Muscle of arm (tissue), 12 donors: ENCODE data around the gene SENP3. TPM values are rescaled to one million over a fixed set of nuclear protein-coding genes. Genes with fewer than 3 reads are reported as not detected.

Experiments
- DNase-seq: peaks from one replicate; pipeline ENCODE4 v3.0.0-alpha.2; 2013
- polyA plus RNA-seq, 12 donors: library from polyadenylated mRNA; unstranded; fragments of 120-200 nt; gene quantifications; one replicate each; pipeline ENCODE4 v1.2.1, GENCODE V29; 2013; ENCODE audit not compliant: insufficient read length in 12 of 12

The SENP3 gene
- polyA plus RNA-seq, 12 donors = 30.8 to 61.1 (median 43.5) TPM; not detected in 1

GRCh38 chr17:7574176-7574953, 12.6 kb downstream of the SENP3 start:
- no peak for DNase-seq

DNA sequence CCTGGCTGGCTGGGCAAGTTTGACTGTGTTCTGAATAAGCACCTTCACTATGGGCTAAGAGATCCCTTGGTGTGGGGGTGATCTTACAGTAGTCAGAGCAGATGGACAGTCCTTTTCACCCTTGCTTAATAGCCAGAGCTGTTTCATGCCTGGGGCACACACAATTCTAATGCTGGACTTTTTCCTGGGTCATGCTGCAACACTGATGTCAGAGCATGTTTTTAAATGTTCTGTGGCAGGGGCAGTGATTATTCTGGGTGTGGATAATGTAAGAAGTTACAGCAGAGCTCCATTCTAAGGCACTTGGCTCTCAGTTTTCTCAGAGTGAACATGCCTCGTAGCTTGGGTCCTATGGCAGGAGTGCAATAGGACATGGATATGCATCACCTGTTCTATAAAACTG, 13.8 kb downstream of the SENP3 start:
- DNase-seq = no peak

GRCh38 chr17:7575959-7576358, 14.2 kb downstream of the SENP3 start:
- DNase-seq = no peak

GRCh38 chr17:7576432-7576937, 14.8 kb downstream of the SENP3 start:
- no peak for DNase-seq

- DNase-seq = no peak
Observed at GRCh38 chr17:7577327-7578199, 15.8 kb downstream of the SENP3 start.

GRCh38 chr17:7579001-7579833, 17.5 kb downstream of the SENP3 start, which contains the start of gene CD68:
TSS of gene CD68 (plus strand) at chr17:7579638. CDS start at chr17:7579678, 40 bp downstream.
- no peak for DNase-seq

- DNase-seq = no peak
Observed at GRCh38 chr17:7579834-7580603, 18.3 kb downstream of the SENP3 start.

DNA sequence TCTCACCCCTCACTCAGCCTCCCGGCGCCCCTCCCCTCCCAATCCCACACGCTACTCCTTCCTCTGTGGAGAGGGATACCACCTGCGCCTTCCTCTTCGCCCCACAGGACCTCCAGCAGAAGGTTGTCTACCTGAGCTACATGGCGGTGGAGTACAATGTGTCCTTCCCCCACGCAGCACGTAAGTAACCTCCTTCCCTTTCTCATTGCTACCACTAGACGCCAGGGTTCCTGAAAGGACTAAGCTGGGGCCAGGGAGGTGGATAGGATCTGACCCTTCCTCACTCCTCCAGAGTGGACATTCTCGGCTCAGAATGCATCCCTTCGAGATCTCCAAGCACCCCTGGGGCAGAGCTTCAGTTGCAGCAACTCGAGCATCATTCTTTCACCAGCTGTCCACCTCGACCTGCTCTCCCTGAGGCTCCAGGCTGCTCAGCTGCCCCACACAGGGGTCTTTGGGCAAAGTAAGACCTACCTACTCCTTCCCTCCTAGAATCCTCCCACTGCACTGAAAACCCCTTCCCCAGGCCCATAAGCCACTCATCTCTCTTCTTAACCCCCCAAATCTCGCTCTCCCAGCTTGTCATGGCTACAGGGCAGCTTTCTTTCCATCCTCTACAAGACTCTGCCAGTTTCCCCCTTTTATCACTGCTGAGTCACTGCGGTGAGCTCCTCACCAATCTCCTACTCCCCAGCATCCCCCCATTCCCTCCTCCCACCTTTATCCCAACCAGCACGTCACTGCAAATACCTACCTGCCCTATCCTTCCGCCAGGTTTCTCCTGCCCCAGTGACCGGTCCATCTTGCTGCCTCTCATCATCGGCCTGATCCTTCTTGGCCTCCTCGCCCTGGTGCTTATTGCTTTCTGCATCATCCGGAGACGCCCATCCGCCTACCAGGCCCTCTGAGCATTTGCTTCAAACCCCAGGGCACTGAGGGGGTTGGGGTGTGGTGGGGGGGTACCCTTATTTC, 19.2 kb downstream of the SENP3 start:
- no peak for DNase-seq

DNA sequence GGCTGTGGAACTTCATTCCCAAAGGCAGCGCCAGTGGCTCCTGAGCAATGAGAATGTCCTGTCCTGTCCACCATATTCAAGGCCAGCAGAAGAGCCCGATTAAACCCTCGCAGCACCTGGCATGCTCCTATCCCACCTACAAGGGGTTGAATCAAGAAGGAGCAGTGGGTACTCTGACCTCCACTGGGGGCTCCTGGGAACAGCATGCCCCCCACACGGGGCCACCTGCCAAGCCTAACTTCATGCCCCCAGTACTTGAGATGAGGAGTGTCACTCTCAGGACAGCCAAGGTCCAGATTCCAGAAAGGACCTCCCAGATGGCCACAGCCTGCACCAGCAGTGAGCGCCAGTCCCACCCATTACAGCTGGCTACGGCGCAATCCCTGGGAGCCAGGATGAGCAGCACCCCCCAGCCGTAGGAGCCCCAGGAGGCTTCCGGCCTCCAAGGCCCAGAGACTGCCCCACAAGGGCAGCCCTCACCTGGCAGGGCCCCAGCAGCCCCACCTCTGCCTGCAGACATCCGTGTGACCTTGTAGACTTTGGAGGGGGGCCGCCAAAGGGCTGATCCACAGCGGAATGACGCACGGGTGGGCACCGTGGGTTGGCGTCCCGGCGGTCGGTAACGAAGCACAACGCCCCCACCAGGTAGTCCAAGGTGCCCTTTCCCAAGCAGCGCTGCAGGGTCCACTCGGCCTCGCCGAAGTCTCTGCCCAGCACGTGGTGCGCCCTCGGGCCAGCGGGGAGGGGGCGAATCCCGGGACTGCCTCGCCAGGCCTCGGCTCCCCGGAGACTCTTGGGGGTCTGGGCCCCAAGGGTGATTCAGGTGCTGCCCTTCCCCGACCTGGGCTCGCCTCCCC, 20.9 kb downstream of the SENP3 start:
- DNase-seq = no peak

DNA sequence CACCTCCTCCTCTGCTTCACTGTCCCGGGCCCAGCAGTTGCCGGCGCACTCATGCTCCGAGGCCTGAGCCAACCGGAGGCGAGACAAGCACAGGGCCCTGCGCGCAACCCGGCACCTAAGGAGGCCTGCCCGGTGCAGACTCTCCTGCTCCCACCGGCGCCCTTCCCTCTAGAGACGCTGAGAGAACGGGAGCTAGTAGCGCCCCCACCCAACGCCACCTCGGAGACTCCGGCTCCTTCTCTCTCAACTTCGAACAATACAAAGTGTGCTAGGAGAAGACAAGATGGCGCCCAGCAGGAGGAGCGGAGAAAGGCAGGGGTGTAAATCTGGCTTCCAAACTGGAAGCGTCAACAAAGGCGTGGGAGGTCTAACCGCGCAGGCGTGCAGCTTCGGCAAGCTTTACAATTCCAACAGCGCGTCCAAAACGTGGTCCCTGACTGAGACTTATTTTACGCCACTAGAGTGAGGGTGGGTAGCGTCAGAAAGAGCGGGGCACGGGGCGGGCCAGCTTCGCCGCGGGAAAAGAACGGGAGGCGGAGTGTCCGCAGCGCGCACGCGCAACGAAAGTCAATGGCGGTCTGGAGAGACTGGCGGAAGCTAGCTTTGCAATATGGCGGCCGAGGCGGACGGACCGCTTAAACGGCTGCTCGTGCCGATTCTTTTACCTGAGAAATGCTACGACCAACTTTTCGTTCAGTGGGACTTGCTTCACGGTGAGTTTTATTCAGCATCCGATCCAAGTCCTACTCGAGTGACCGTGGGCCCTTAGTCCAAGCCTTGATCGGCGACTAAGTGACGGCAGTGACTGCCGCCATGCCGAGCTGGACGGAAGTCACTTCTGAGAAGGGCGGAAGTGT, 21.8 kb downstream of the SENP3 start, which contains the start of gene MPDU1:
TSS of gene MPDU1 (plus strand) at position 600 of the 857 bp plus-strand sequence. CDS start at position 611, 11 bp downstream.
- DNase-seq = peak; percentile 99

DNA sequence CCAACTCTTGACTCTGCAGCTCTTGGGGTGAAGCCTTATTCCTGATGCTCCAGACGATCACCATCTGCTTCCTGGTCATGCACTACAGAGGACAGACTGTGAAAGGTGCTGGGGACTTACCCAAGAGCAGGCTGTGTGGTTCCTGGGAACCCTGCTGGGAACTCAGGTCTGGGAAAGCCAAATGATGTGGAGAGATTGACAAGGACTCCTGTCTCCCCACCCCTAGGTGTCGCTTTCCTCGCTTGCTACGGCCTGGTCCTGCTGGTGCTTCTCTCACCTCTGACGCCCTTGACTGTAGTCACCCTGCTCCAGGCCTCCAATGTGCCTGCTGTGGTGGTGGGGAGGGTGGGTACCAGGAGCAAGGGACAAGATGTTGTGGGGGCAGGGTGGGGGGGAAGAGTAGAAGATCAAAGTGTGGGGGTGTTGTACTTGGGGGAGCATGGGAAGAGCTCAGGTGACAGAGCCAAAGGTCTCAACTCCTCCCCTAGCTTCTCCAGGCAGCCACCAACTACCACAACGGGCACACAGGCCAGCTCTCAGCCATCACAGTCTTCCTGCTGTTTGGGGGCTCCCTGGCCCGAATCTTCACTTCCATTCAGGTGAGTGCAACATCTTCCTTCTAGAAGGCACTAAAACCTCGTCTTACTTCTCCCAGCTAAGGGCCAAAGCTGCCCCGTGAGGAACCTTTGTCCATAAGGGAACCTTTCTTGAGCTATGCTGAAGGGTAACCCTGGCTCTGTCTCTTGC, 25.1 kb downstream of the SENP3 start:
- no peak for DNase-seq

GRCh38 chr17:7587420-7588151, 25.9 kb downstream of the SENP3 start:
- DNase-seq = no peak

- DNase-seq = no peak
Observed at GRCh38 chr17:7588553-7589203, 27.0 kb downstream of the SENP3 start.

DNA sequence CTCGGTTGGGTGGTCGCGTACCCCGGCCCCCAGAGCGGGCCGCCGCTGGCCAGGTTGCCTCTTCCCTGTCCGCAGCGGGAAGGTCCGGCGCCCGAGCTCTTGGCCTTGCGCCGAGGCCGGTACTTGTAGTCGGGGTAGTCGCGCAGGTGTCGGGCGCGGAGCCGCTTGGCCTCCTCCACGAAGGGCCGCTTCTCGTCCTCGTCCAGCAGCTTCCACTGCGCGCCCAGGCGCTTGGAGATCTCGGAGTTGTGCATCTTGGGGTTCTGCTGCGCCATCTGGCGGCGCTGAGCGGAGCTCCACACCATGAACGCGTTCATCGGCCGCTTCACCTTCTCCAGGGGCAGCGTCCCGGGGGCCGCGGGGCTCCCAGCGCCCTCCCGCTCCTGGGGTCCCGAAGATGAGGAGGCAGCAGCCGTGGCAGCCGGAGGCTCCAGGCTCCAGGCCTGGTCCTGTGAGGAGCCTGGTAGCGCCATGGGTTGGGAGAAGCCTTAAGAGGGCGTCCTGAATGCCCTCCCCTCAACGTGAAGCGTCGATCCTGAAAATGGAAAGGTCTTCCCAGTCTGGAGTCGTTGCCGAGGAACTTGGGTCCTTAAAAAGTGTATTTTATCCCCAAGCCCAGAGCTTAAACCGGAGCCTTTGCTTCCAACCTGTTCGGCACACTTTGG, 27.6 kb downstream of the SENP3 start:
- peak; percentile 91 for DNase-seq
